GM23338 (cell line): ENCODE measurements around the gene THSD4. TPM values are rescaled to one million over a fixed set of nuclear protein-coding genes. Genes with fewer than 3 reads are reported as not detected.

Experiments used
- ATAC-seq: fragments of 200-7000 bp; cut with Tn5 transposase; 3 replicates; pipeline ENCODE4 v1.9.1; 2020
- DNase-seq: peaks from one replicate; pipeline ENCODE4 v3.0.0-alpha.2; 2015; ENCODE audit warnings: low spot score
- H2AFZ ChIP-seq: fragments of 200-600 bp; sonication (generic); 2 replicates; pipeline ENCODE4 v1.8.0; 2016; ENCODE audit warnings: antibody characterized with exemption, mild to moderate bottlenecking, moderate library complexity
- H3F3A ChIP-seq: fragments of 200-600 bp; sonication (generic); replicated peaks from 2 replicates; pipeline ENCODE4 v1.8.0; 2017; ENCODE audit warnings: antibody characterized with exemption, mixed run types, low read depth
- H3K27ac ChIP-seq: fragments of 200-600 bp; sonication (generic); 2 replicates; pipeline ENCODE4 v1.6.1; 2016; ENCODE audit warnings: low read depth
- H3K27me3 ChIP-seq: fragments of 200-600 bp; sonication (generic); 2 replicates; pipeline ENCODE4 v1.8.0; 2016; ENCODE audit warnings: mild to moderate bottlenecking, mixed run types, moderate library complexity; ENCODE audit not compliant: insufficient read depth
- H3K36me3 ChIP-seq: fragments of 200-600 bp; sonication (generic); 2 replicates; pipeline ENCODE4 v1.8.0; 2016; ENCODE audit warnings: mild to moderate bottlenecking; ENCODE audit not compliant: insufficient read depth
- H3K4me1 ChIP-seq: fragments of 200-600 bp; sonication (generic); 2 replicates; pipeline ENCODE4 v1.8.0; 2016; ENCODE audit warnings: mild to moderate bottlenecking, moderate library complexity; ENCODE audit not compliant: insufficient read depth
- H3K4me2 ChIP-seq: fragments of 200-600 bp; sonication (generic); 2 replicates; pipeline ENCODE4 v1.7.1; 2017; ENCODE audit warnings: mixed run types
- H3K4me3 ChIP-seq: fragments of 200-600 bp; sonication (generic); 2 replicates; pipeline ENCODE4 v1.6.1; 2016; ENCODE audit warnings: mixed run types
- H3K79me2 ChIP-seq: fragments of 200-600 bp; sonication (generic); replicated peaks from 2 replicates; pipeline ENCODE4 v1.8.0; 2017; ENCODE audit warnings: mild to moderate bottlenecking; ENCODE audit not compliant: insufficient read depth
- H3K9me2 ChIP-seq: fragments of 200-600 bp; sonication (generic); 2 replicates; pipeline ENCODE4 v1.8.0; 2017; ENCODE audit not compliant: insufficient read depth
- H4K20me1 ChIP-seq: fragments of 200-600 bp; sonication (generic); replicated peaks from 2 replicates; pipeline ENCODE4 v1.8.0; 2017; ENCODE audit warnings: mild to moderate bottlenecking; ENCODE audit not compliant: insufficient read depth
- H3K27ac Mint-ChIP-seq: 2 replicates; pipeline ENCODE4 v1.8.0; 2020; ENCODE audit warnings: inconsistent platforms, mild to moderate bottlenecking, moderate library complexity, mixed read lengths
- H3K27me3 Mint-ChIP-seq: 3 replicates; pipeline ENCODE4 v1.8.0; 2022; ENCODE audit warnings: low read depth, mild to moderate bottlenecking, moderate library complexity, mixed read lengths, inconsistent platforms; ENCODE audit not compliant: insufficient read depth, poor library complexity
- H3K36me3 Mint-ChIP-seq: 3 replicates; pipeline ENCODE4 v1.8.0; 2021; ENCODE audit warnings: low read depth, mild to moderate bottlenecking, inconsistent platforms, moderate library complexity, mixed read lengths
- H3K4me1 Mint-ChIP-seq: 3 replicates; pipeline ENCODE4 v1.8.0; 2020; ENCODE audit warnings: mild to moderate bottlenecking, inconsistent platforms, mixed read lengths
- H3K4me3 Mint-ChIP-seq: 3 replicates; pipeline ENCODE4 v1.8.0; 2021; ENCODE audit warnings: moderate library complexity, mild to moderate bottlenecking, inconsistent platforms, mixed read lengths
- H3K9me3 Mint-ChIP-seq: 3 replicates; pipeline ENCODE4 v1.8.0; 2020; ENCODE audit warnings: moderate library complexity, mild to moderate bottlenecking, inconsistent platforms, mixed read lengths
- CREB1 ChIP-seq: fragments of 250-450 bp; sonication (Bioruptor Pico); IDR thresholded peaks from 2 replicates; pipeline ENCODE4 v1.5.0; 2020; ENCODE audit warnings: low read depth, mild to moderate bottlenecking, moderate library complexity
- CTCF ChIP-seq, 2 experiments: fragments of 200-600 bp in 1 of 2; sonication (generic) in 1 of 2; conservative IDR thresholded peaks; 2 replicates each; pipeline versions ENCODE4 v1.5.1 to v1.6.1; 2016 to 2017; ENCODE audit warnings: antibody characterized with exemption in 2 of 2, low read depth in 2 of 2, mild to moderate bottlenecking in 2 of 2, moderate library complexity in 1 of 2
- ETS1 ChIP-seq: IDR thresholded peaks from 2 replicates; pipeline ENCODE4 v1.6.1; 2016; ENCODE audit warnings: antibody characterized with exemption
- EZH2 ChIP-seq: fragments of 200-600 bp; sonication (generic); IDR thresholded peaks from one replicate; pipeline ENCODE4 v1.8.0; 2017; ENCODE audit warnings: antibody characterized with exemption, mild to moderate bottlenecking, low read depth; ENCODE audit not compliant: unreplicated experiment
- EZH2phosphoT487 ChIP-seq: fragments of 200-600 bp; sonication (generic); IDR thresholded peaks from one replicate; pipeline ENCODE4 v1.8.1; 2018; ENCODE audit warnings: antibody characterized with exemption; ENCODE audit not compliant: unreplicated experiment
- JUNB ChIP-seq: IDR thresholded peaks from one replicate; pipeline ENCODE4 v1.6.1; 2016; ENCODE audit warnings: antibody characterized with exemption; ENCODE audit not compliant: unreplicated experiment
- POLR2AphosphoS5 ChIP-seq: IDR thresholded peaks from 2 replicates; pipeline ENCODE4 v1.6.1; 2016; ENCODE audit warnings: antibody characterized with exemption, low read depth
- REST ChIP-seq: IDR thresholded peaks from one replicate; pipeline ENCODE4 v1.6.1; 2018; ENCODE audit warnings: antibody characterized with exemption; ENCODE audit not compliant: unreplicated experiment
- STAT1 ChIP-seq: IDR thresholded peaks from one replicate; pipeline ENCODE4 v1.6.1; 2016; ENCODE audit warnings: antibody characterized with exemption; ENCODE audit not compliant: unreplicated experiment
- ZNF114 ChIP-seq: fragments of 250-450 bp; sonication (Bioruptor Pico); IDR thresholded peaks from 2 replicates; pipeline ENCODE4 v1.5.0; 2020; ENCODE audit warnings: mild to moderate bottlenecking, moderate library complexity
- ZNF331 ChIP-seq: fragments of 250-450 bp; sonication (Bioruptor Pico); IDR thresholded peaks from 2 replicates; pipeline ENCODE4 v1.5.0; 2020; ENCODE audit warnings: low read depth, mild to moderate bottlenecking, moderate library complexity
- polyA plus RNA-seq: library from polyadenylated mRNA; unstranded; fragments of >200 nt; fragmentation: Nextera tagmentation; extraction: Ambion mirVana; gene quantifications from 2 replicates; pipeline ENCODE4 v1.2.1, GENCODE V29; 2016
- total RNA-seq: library from RNA; depleted of rRNA; stranded (reverse); fragments of >200 nt; shearing (Covaris generic); gene quantifications from 2 replicates; pipeline ENCODE4 v1.2.3, GENCODE V29; 2014

Gene THSD4
- total and polyA plus RNA-seq, 2 experiments from 2014 or later: 2.0 to 7.4 TPM

GRCh38 chr15:71201477-71201876 is 86.2 kb downstream of the THSD4 start (continued):
- TF ChIP-seq CTCF (conservative IDR thresholded peaks at IDR 0.05; ENCODE audit: low read depth in 2 of 2) (no peak), ETS1 (no peak)

DNA sequence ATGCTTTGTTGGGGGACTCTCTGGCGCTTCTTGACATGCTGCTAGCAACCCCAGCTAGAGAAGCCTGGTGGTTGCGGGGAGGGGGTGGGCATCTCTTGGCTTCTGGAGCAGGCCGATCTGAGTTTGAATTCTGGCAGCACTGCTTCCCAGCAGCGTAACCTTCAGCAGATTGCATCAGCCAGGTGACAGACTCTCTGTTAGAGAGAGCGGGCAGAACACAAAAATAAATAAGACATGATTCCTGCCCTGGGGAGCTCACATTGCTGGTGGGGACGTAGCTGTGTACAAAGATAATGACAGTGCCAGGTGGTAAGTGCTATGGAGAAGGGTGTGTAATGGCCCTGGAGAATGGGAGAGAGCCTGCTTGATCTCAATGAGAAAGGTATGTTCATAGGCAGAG is 87.4 kb downstream of the THSD4 start:
- Histone ChIP-seq H2AFZ (no peak overlapping the region), H3K27ac (peak overlapping the region; percentile 96), H3F3A (no peaks in the 10 kb centered on the region; the same call in 1 of the 2 replicates), H3K79me2 (no peaks in the 10 kb centered on the region), H3K4me3 (no peak overlapping the region), H3K27me3 (no peaks in the 10 kb centered on the region), H3K36me3 (no peaks in the 10 kb centered on the region), H3K9me2 (peaks cover 12% of the 10 kb centered on the region; the same call in 1 of the 2 replicates), H3K4me2 (peak overlapping the region; percentile 49), H3K4me1 (peaks cover 36% of the 10 kb centered on the region), H4K20me1 (no peaks in the 10 kb centered on the region)
- H3K27me3 Mint-ChIP-seq: peaks cover 5% of the 10 kb centered on the region
- TF ChIP-seq JUNB: no peak
- TF ChIP-seq ZNF114 (CRISPR knock-in tag): no peak
- no peak for TF ChIP-seq POLR2AphosphoS5
- TF ChIP-seq ETS1: no peak
- TF ChIP-seq EZH2phosphoT487: no peak
- no peak for TF ChIP-seq REST
- no peak for TF ChIP-seq ZNF331 (CRISPR knock-in tag)
- no peak for TF ChIP-seq CTCF (conservative IDR thresholded peaks at IDR 0.05; ENCODE audit: low read depth in 2 of 2)
- no peak for TF ChIP-seq EZH2
- TF ChIP-seq STAT1: no peak
- no peak for TF ChIP-seq CREB1
- DNase-seq (peak; percentile 43), ATAC-seq (peak; percentile 31)
- H3K27ac Mint-ChIP-seq: peak overlapping the region; percentile 91
- H3K36me3 Mint-ChIP-seq: no peaks in the 10 kb centered on the region
- H3K9me3 Mint-ChIP-seq: no peaks in the 10 kb centered on the region
- H3K4me1 Mint-ChIP-seq: peaks cover 40% of the 10 kb centered on the region
- H3K4me3 Mint-ChIP-seq: peak overlapping the region; percentile 1; the same call in 1 of the 3 replicates
